Ascending aorta (tissue), 2 donors: ENCODE data around the gene KIAA1614. TPM values are rescaled to one million over a fixed set of nuclear protein-coding genes. Genes with fewer than 3 reads are reported as not detected.

ENCODE experiments used
- DNase-seq, 2 donors: peaks; one replicate each; pipeline ENCODE4 v3.0.0-alpha.2; 2019; ENCODE audit warnings: low spot score in 2 of 2
- H3K27ac ChIP-seq, 2 donors: fragments of 200-600 bp; sonication (generic); one replicate each; pipeline ENCODE4 v1.5.1; 2016 to 2017; ENCODE audit warnings: mild to moderate bottlenecking in 1 of 2
- H3K27me3 ChIP-seq: fragments of 200-600 bp; sonication (generic); one replicate; pipeline ENCODE4 v1.5.1; 2017
- H3K36me3 ChIP-seq, 2 donors: fragments of 200-600 bp; sonication (generic); one replicate each; pipeline ENCODE4 v1.5.1; 2016
- H3K4me1 ChIP-seq, 2 donors: fragments of 200-600 bp; sonication (generic); one replicate each; pipeline ENCODE4 v1.5.1; 2016 to 2017; ENCODE audit warnings: mild to moderate bottlenecking in 1 of 2
- H3K4me3 ChIP-seq, 2 donors: fragments of 200-600 bp; sonication (generic); one replicate each; pipeline ENCODE4 v1.5.1; 2016 to 2017; ENCODE audit warnings: mild to moderate bottlenecking in 1 of 2
- H3K9me3 ChIP-seq, 2 donors: fragments of 200-600 bp; sonication (generic); one replicate each; pipeline ENCODE4 v1.5.1; 2016
- CTCF ChIP-seq, 3 experiments: fragments of 200-600 bp in 2 of 3; fragments of 450-650 bp in 1 of 3; sonication (generic) in 2 of 3; IDR thresholded peaks; one replicate each; pipeline ENCODE4 v1.5.1; 2016 to 2019; ENCODE audit warnings: antibody characterized with exemption in 3 of 3, mild to moderate bottlenecking in 1 of 3, moderate library complexity in 1 of 3
- intact Hi-C: fragments of 100-400 bp; cut with DNase I; formaldehyde crosslinking; loops from one replicate; pipeline ENCODE4 v1.15.1; 2023
- total RNA-seq: library from RNA; depleted of rRNA; stranded (reverse); fragments of >200 nt; gene quantifications from one replicate; pipeline ENCODE4 v1.1.0, GENCODE V29; 2016

KIAA1614 gene
- total RNA-seq, 1 donor from 2014 or later: 21.9 TPM

- DNase-seq: no peak
- no peak overlapping the region for H3K4me3 ChIP-seq
- H3K4me1 ChIP-seq: peaks cover 0 to 8% of the 10 kb centered on the region in 2 donors
- peaks cover 20 to 32% of the 10 kb centered on the region in 2 donors for H3K36me3 ChIP-seq
- H3K27ac ChIP-seq: no peak overlapping the region
- no peaks in the 10 kb centered on the region for H3K27me3 ChIP-seq
- no peak for TF ChIP-seq CTCF (IDR thresholded peaks at IDR 0.05)
- intact Hi-C loops: no loop called here
- H3K9me3 ChIP-seq: no peaks in the 10 kb centered on the region
Measured at GRCh38 chr1:180994262-180994661, 81.6 kb downstream of the KIAA1614 start.

GRCh38 chr1:180997843-180998504 is 85.3 kb downstream of the KIAA1614 start:
- Histone ChIP-seq H3K36me3 (peaks cover 0 to 16% of the 10 kb centered on the region in 2 donors), H3K27ac (peak overlapping the region; percentile 16 to 56), H3K27me3 (no peaks in the 10 kb centered on the region), H3K4me1 (peaks cover 0 to 8% of the 10 kb centered on the region in 2 donors), H3K9me3 (no peaks in the 10 kb centered on the region), H3K4me3 (no peak overlapping the region)
- TF ChIP-seq CTCF (IDR thresholded peaks at IDR 0.05): no peak
- no peak for DNase-seq
- intact Hi-C loops: no loop called here

Other genes starting within 250 kb of the KIAA1614 start
- 15.5 TPM for gene STX6, start 110.0 kb downstream of the KIAA1614 start, total RNA-seq
- gene MR1, start 121.1 kb downstream of the KIAA1614 start, total RNA-seq: 19.2 TPM
- 47.9 TPM for gene IER5, start 175.8 kb downstream of the KIAA1614 start, total RNA-seq